Peyer's patch (tissue), 4 donors: Measurements from ENCODE around the gene CGB1. TPM values are rescaled to one million over a fixed set of nuclear protein-coding genes. Genes with fewer than 3 reads are reported as not detected.

ENCODE experiments used
- DNase-seq, 3 donors: peaks; one replicate each; pipeline ENCODE4 v3.0.0-alpha.2; 2017 to 2019
- H3K27ac ChIP-seq, 4 donors: fragments of 200-600 bp; sonication (generic); one replicate each; pipeline ENCODE4 v1.5.1; 2016 to 2019
- H3K27me3 ChIP-seq, 2 donors: fragments of 200-600 bp; sonication (generic); one replicate each; pipeline ENCODE4 v1.5.1; 2019
- H3K36me3 ChIP-seq, 3 donors: fragments of 200-600 bp; sonication (generic); one replicate each; pipeline ENCODE4 v1.5.1; 2016 to 2019
- H3K4me1 ChIP-seq, 4 donors: fragments of 200-600 bp; sonication (generic); one replicate each; pipeline ENCODE4 v1.5.1; 2016 to 2019
- H3K4me3 ChIP-seq, 4 donors: fragments of 200-600 bp; sonication (generic); 1 replicate in 3 of 4; 2 replicates in 1 of 4; pipeline ENCODE4 v1.5.1; 2016 to 2019; ENCODE audit warnings: mild to moderate bottlenecking in 1 of 4
- H3K9me3 ChIP-seq, 4 donors: fragments of 200-600 bp; sonication (generic); one replicate each; pipeline ENCODE4 v1.5.1; 2016 to 2019; ENCODE audit warnings: mild to moderate bottlenecking in 1 of 4
- CTCF ChIP-seq, 6 experiments: fragments of 450-650 bp in 4 of 6; fragments of 200-600 bp in 2 of 6; sonication (generic) in 1 of 6; IDR thresholded peaks; one replicate each; pipeline ENCODE4 v1.5.1; 2017 to 2019; ENCODE audit warnings: antibody characterized with exemption in 6 of 6, mild to moderate bottlenecking in 3 of 6, moderate library complexity in 1 of 6
- POLR2A ChIP-seq, 2 donors: fragments of 450-650 bp; IDR thresholded peaks; one replicate each; pipeline ENCODE4 v1.5.1; 2017; ENCODE audit warnings: antibody characterized with exemption in 2 of 2, mild to moderate bottlenecking in 2 of 2, moderate library complexity in 2 of 2
- total RNA-seq, 4 donors: library from RNA; depleted of rRNA; stranded (reverse); fragments of >200 nt; gene quantifications; one replicate each; pipeline ENCODE4 v1.1.0, GENCODE V29; 2016

CGB1 gene
- total RNA-seq, 4 donors from 2014 or later = not detected

- Histone ChIP-seq H3K9me3 (no peaks in the 10 kb centered on the region), H3K27me3 (no peaks in the 10 kb centered on the region), H3K27ac (peak overlapping the region; percentile 86 to 95 (median 92)), H3K4me3 (peak overlapping the region; percentile 59 to 89 (median 84)), H3K4me1 (peaks cover 5 to 31% (median 13%) of the 10 kb centered on the region in 4 donors), H3K36me3 (peaks cover 0 to 16% (median 0%) of the 10 kb centered on the region in 3 donors)
- peak in 2 of 3 donors; percentile 29 to 53 for DNase-seq
- TF ChIP-seq POLR2A (IDR thresholded peaks at IDR 0.05) (no peak), CTCF (IDR thresholded peaks at IDR 0.05) (no peak)
Measured at GRCh38 chr19:48992581-48993174, 44.0 kb downstream of the CGB1 start.

- Histone ChIP-seq H3K4me3 (peak overlapping the region; percentile 59 to 89 (median 84)), H3K27me3 (no peaks in the 10 kb centered on the region), H3K9me3 (no peaks in the 10 kb centered on the region), H3K27ac (peak overlapping the region; percentile 86 to 95 (median 92)), H3K36me3 (peaks cover 0 to 16% (median 0%) of the 10 kb centered on the region in 3 donors), H3K4me1 (peaks cover 5 to 31% (median 13%) of the 10 kb centered on the region in 4 donors)
- DNase-seq = peak in 1 of 3 donors; percentile 72
- TF ChIP-seq POLR2A (IDR thresholded peaks at IDR 0.05) (peak in 1 of 2 donors; percentile 33), CTCF (IDR thresholded peaks at IDR 0.05) (no peak)
Measured at GRCh38 chr19:48991873-48992580, 44.7 kb downstream of the CGB1 start.

GRCh38 chr19:48991011-48991609, 45.6 kb downstream of the CGB1 start:
- Histone ChIP-seq H3K36me3 (peaks cover 0 to 16% (median 0%) of the 10 kb centered on the region in 3 donors), H3K4me3 (peak overlapping the region in 1 of 4 donors; percentile 89)
- TF ChIP-seq POLR2A (IDR thresholded peaks at IDR 0.05) = no peak
- no peak for TF ChIP-seq CTCF (IDR thresholded peaks at IDR 0.05)

GRCh38 chr19:48990400-48990799, 46.3 kb downstream of the CGB1 start:
- Histone ChIP-seq H3K9me3 (no peaks in the 10 kb centered on the region), H3K27me3 (no peaks in the 10 kb centered on the region), H3K4me3 (no peak overlapping the region), H3K36me3 (peaks cover 0 to 20% (median 0%) of the 10 kb centered on the region in 3 donors), H3K4me1 (peaks cover 5 to 31% (median 13%) of the 10 kb centered on the region in 4 donors), H3K27ac (no peak overlapping the region)
- TF ChIP-seq CTCF (IDR thresholded peaks at IDR 0.05) (no peak), POLR2A (IDR thresholded peaks at IDR 0.05) (no peak)
- DNase-seq = no peak

More at GRCh38 chr19:48991011-48991609, 45.6 kb downstream of the CGB1 start:
- no peak for DNase-seq
- Histone ChIP-seq H3K4me1 (peaks cover 5 to 31% (median 13%) of the 10 kb centered on the region in 4 donors), H3K27me3 (no peaks in the 10 kb centered on the region), H3K9me3 (no peaks in the 10 kb centered on the region), H3K27ac (peak overlapping the region in 1 of 4 donors; percentile 5)

- H3K27ac ChIP-seq = no peak overlapping the region
- TF ChIP-seq POLR2A (IDR thresholded peaks at IDR 0.05) = no peak
- TF ChIP-seq CTCF (IDR thresholded peaks at IDR 0.05) = no peak
- peaks cover 5 to 27% (median 13%) of the 10 kb centered on the region in 4 donors for H3K4me1 ChIP-seq
- H3K36me3 ChIP-seq = peaks cover 0 to 26% (median 0%) of the 10 kb centered on the region in 3 donors
- no peaks in the 10 kb centered on the region for H3K9me3 ChIP-seq
- H3K4me3 ChIP-seq = no peak overlapping the region
- H3K27me3 ChIP-seq = no peaks in the 10 kb centered on the region
- no peak for DNase-seq
Measured at GRCh38 chr19:48989701-48990291, 46.9 kb downstream of the CGB1 start.
